ENCODE measurements around the gene LPCAT4. TPM values are rescaled to one million over a fixed set of nuclear protein-coding genes. Genes with fewer than 3 reads are reported as not detected.

Gene LPCAT4
- total RNA-seq, 1 experiment from 2014 or later, result 49.2 TPM

- no peak for DNase-seq
- Histone ChIP-seq H3K36me3 (replicated peaks; ENCODE audit: control insufficient read depth, insufficient read depth, low read length) (peaks cover 3% of the 10 kb centered on the region), H3K27me3 (ENCODE audit: control insufficient read depth, insufficient read depth, low read length) (no peaks in the 10 kb centered on the region; the same call in 1 of the 2 replicates)
Observed at GRCh38 chr15:34336231-34336990, 30.6 kb downstream of the LPCAT4 start.

DNA sequence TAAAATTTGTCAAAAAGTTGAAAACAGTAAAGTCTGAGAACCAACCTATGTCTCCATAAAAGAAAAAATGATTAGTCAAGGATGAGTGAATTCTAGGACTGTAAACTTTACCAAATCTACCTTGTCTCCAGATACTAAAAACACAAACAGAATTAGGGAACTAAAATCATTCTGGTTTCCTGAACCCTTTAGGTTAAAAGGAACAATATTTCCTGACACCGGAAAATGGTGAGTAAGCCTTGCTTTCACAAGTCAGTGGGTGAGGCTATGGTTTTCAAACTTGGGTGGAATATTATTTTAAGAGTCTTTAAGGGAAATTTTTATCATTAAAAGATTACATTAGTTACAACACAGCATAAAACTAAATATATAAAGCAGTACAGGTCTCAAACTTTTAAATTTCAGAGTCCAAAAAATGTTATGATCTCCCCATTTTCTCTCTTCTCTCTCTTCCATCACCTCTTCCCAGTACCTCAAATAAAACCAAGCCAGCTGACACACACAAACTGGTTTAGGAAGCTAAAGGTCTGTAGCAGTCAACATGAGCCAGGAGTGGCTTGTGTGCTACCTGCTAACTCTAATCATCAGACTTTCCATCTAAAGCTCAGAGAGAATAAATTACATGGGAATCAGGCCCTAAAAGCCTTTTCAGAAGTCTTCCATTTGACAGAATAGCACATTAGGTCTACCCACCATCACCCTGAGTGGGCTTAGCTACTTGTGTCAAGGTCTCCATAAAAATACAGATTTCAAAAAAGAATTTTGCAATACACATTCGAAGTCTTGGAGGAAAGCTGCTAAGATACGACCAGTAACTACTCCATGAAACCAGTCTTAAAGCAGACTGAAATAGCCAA, 31.6 kb downstream of the LPCAT4 start:
- H3K27me3 ChIP-seq (ENCODE audit: control insufficient read depth, insufficient read depth, low read length), result no peaks in the 10 kb centered on the region; the same call in 1 of the 2 replicates
- H3K36me3 ChIP-seq (replicated peaks; ENCODE audit: control insufficient read depth, insufficient read depth, low read length), result no peaks in the 10 kb centered on the region
- no peak overlapping the region for H3K4me3 ChIP-seq (ENCODE audit: insufficient read depth, low read depth, low read length)
- no peak for DNase-seq

More at GRCh38 chr15:34336231-34336990, 30.6 kb downstream of the LPCAT4 start:
- peak overlapping the region; percentile 76; the same call in 1 of the 2 replicates for H3K4me3 ChIP-seq (ENCODE audit: insufficient read depth, low read depth, low read length)

DNA sequence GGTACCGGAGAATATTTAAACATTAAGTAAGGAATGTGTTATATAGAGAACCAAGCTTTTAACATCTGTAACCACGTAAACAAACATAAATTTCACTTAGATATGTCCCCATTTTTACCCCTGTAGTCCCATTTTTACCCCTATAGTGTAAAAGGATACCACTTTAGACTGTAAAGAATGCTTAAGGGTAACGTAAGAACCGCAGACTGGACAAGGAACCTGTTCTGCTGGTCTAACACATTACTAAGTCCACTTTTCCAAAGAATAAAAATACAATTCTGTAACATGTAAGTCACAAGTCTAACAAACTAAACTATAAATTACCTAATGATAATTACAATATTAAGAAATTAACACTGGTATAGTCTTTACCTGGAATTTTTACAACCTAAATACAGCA, 32.3 kb downstream of the LPCAT4 start:
- no peaks in the 10 kb centered on the region for H3K36me3 ChIP-seq (replicated peaks; ENCODE audit: control insufficient read depth, insufficient read depth, low read length)
- DNase-seq, result no peak
- no peak overlapping the region for H3K4me3 ChIP-seq (ENCODE audit: insufficient read depth, low read depth, low read length)
- H3K27me3 ChIP-seq (ENCODE audit: control insufficient read depth, insufficient read depth, low read length), result no peaks in the 10 kb centered on the region; the same call in 1 of the 2 replicates

DNA sequence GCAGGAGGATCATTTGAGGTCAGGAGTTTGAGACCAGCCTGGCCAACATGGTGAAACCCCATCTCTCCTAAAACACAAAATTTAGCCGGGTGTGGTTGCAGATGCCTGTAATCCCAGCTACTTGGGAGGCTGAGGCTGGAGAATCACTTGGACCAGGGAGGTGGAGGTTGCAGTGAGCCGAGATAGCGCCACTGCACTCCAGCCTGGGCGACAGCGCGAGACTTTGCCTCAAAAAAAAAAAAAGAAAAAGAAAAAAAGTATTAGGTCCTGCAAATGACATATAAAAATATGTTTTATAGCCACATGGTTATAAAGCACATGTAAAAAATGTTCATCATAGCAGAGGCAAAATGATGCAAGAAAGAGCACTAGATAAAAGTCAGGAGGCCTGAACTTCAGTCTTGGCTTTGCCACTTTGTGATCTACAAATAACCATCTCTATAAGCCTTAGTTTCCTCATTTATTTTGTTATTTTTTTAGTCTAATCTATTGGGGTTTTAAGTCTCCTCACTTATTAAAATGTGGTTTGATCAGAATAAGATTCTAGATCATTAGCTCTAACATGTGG, 34.4 kb downstream of the LPCAT4 start:
- no peak overlapping the region for H3K4me3 ChIP-seq (ENCODE audit: insufficient read depth, low read depth, low read length)
- H3K36me3 ChIP-seq (replicated peaks; ENCODE audit: control insufficient read depth, insufficient read depth, low read length), result no peaks in the 10 kb centered on the region
- DNase-seq, result no peak
- H3K27me3 ChIP-seq (ENCODE audit: control insufficient read depth, insufficient read depth, low read length), result no peaks in the 10 kb centered on the region; the same call in 1 of the 2 replicates

DNA sequence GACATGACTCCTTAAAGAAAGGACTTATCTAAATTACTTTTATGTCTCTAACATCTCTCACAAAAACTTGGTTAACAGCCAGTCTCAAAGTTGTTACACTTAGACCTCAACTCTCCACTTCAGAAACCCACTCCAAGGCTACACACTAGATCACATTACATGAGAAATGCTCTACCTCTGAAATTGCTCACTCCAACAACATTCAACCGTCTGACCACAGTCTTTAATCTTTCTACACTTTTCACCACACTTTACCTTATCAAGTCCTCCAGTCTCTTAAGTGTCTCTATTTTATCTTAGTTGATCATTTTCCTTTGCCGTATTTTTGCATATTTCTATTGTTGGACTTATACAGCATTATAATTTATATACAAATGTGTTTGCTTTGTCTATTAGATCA, 35.2 kb downstream of the LPCAT4 start:
- H3K36me3 ChIP-seq (replicated peaks; ENCODE audit: control insufficient read depth, insufficient read depth, low read length), result no peaks in the 10 kb centered on the region
- no peaks in the 10 kb centered on the region; the same call in 1 of the 2 replicates for H3K27me3 ChIP-seq (ENCODE audit: control insufficient read depth, insufficient read depth, low read length)
- no peak overlapping the region for H3K4me3 ChIP-seq (ENCODE audit: insufficient read depth, low read depth, low read length)
- no peak for DNase-seq

DNA sequence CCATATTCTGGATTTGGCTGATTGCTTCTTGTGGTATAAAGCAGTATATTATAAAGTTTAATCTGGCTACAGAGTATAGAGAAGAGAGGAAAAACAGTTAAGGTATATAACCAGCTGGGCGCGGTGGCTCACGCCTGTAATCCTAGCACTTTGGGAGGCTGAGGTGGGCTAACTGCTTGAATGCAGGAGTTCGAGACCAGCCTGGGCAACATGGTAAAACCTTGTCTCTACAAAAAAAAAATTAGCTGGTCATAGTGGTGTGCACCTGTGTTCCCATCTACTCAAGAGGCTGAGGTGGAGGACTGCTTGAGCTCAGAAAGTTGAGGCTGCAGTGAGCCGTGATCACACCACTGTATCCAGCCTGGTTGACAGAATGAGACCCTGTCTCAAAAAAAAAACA, 36.7 kb downstream of the LPCAT4 start:
- H3K27me3 ChIP-seq (ENCODE audit: control insufficient read depth, insufficient read depth, low read length), result no peaks in the 10 kb centered on the region
- DNase-seq, result no peak
- no peaks in the 10 kb centered on the region for H3K36me3 ChIP-seq (replicated peaks; ENCODE audit: control insufficient read depth, insufficient read depth, low read length)
- H3K4me3 ChIP-seq (ENCODE audit: insufficient read depth, low read depth, low read length), result no peak overlapping the region

DNA sequence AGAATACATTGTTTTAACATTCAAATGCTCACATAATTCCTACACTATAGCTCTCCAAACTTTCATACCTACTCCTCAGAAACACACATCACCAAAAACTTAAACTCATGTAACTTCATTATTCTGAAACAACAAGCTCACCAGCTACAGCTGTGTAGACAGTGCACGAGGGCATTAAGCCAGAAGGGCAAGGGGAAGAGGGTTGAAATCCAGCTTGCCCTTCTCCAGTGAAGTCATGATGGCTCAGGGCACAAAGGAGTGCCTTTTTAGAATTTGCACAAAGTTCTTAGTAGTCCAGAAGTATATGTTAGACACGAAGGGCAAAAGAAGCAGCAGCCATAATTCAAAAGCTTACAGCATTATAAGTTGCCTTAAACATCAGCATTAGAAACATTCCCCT, 38.0 kb downstream of the LPCAT4 start:
- DNase-seq, result no peak
- no peaks in the 10 kb centered on the region for H3K36me3 ChIP-seq (replicated peaks; ENCODE audit: control insufficient read depth, insufficient read depth, low read length)
- H3K4me3 ChIP-seq (ENCODE audit: insufficient read depth, low read depth, low read length), result no peak overlapping the region
- no peaks in the 10 kb centered on the region for H3K27me3 ChIP-seq (ENCODE audit: control insufficient read depth, insufficient read depth, low read length)

- DNase-seq, result no peak
- Histone ChIP-seq H3K27me3 (ENCODE audit: control insufficient read depth, insufficient read depth, low read length) (no peaks in the 10 kb centered on the region), H3K4me3 (ENCODE audit: insufficient read depth, low read depth, low read length) (no peak overlapping the region), H3K36me3 (replicated peaks; ENCODE audit: control insufficient read depth, insufficient read depth, low read length) (no peaks in the 10 kb centered on the region)
Observed at GRCh38 chr15:34327906-34328305, 39.1 kb downstream of the LPCAT4 start.

DNA sequence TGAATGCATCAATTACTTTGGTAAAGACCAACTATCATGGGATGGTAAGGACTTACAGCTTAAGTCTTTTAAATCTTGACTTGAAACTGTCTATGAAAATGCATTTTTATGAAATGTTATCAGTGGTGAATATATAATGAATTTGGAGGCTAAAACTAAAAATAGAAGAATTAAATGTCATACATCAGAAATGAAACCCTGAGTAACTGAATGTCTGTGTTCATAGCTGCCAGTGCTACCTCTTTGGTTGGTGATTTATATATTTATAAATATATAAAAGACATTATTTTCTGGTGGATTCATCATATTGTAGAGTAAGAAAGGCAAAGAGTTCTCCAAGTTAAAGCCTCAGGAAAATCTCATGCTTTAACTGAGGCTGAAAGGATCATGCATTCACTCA, 41.6 kb downstream of the LPCAT4 start:
- no peaks in the 10 kb centered on the region for H3K27me3 ChIP-seq (ENCODE audit: control insufficient read depth, insufficient read depth, low read length)
- DNase-seq, result no peak
- H3K4me3 ChIP-seq (ENCODE audit: insufficient read depth, low read depth, low read length), result no peak overlapping the region
- no peaks in the 10 kb centered on the region for H3K36me3 ChIP-seq (replicated peaks; ENCODE audit: control insufficient read depth, insufficient read depth, low read length)

GRCh38 chr15:34324933-34325332, 42.1 kb downstream of the LPCAT4 start:
- DNase-seq, result no peak
- Histone ChIP-seq H3K27me3 (ENCODE audit: control insufficient read depth, insufficient read depth, low read length) (no peaks in the 10 kb centered on the region), H3K4me3 (ENCODE audit: insufficient read depth, low read depth, low read length) (no peak overlapping the region), H3K36me3 (replicated peaks; ENCODE audit: control insufficient read depth, insufficient read depth, low read length) (no peaks in the 10 kb centered on the region)

GRCh38 chr15:34323217-34323616, 43.8 kb downstream of the LPCAT4 start:
- Histone ChIP-seq H3K27me3 (ENCODE audit: control insufficient read depth, insufficient read depth, low read length) (no peaks in the 10 kb centered on the region), H3K36me3 (replicated peaks; ENCODE audit: control insufficient read depth, insufficient read depth, low read length) (no peaks in the 10 kb centered on the region), H3K4me3 (ENCODE audit: insufficient read depth, low read depth, low read length) (no peak overlapping the region)
- DNase-seq, result no peak

DNA sequence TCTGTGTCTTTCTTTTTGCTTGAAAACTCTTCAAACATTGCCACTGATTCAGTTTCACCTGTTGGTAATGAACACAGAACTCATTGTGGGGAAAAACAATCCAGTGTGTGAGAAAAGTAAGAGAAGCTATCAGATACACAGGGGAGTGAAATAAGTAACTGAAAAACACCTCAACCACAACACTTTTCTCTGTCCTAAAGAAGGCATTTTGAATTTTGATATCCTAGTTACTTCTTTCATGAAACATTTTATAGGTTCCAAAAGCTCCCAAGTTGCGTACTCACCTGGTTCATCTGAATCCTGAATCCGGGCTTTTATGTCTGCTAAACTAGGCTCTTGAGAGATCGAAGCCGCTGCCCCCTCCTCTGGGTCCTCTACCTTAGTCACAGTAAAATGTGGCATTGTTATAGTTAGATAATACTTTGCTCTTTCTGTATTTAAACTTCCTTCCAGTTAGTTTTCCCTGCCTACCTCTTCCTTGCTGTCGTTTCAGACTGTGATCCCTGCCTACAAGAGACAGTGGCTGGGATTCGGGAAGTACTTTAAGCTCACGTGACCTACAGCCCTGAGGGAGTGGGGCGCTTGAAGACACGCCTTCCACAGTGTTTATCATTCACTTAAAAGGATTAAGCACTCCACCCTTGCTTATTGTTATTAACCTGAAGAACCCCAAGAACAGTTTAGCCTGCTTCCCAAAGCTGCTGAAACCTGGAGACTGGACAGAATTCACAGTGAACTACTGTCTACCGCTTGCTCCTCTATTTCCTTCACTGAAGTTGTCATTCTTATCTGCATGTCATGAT, 48.5 kb downstream of the LPCAT4 start:
- H3K4me3 ChIP-seq (ENCODE audit: insufficient read depth, low read depth, low read length), result peak overlapping the region; percentile 29
- H3K36me3 ChIP-seq (replicated peaks; ENCODE audit: control insufficient read depth, insufficient read depth, low read length), result no peaks in the 10 kb centered on the region
- no peaks in the 10 kb centered on the region for H3K27me3 ChIP-seq (ENCODE audit: control insufficient read depth, insufficient read depth, low read length)
- DNase-seq, result peak; percentile 56

DNA sequence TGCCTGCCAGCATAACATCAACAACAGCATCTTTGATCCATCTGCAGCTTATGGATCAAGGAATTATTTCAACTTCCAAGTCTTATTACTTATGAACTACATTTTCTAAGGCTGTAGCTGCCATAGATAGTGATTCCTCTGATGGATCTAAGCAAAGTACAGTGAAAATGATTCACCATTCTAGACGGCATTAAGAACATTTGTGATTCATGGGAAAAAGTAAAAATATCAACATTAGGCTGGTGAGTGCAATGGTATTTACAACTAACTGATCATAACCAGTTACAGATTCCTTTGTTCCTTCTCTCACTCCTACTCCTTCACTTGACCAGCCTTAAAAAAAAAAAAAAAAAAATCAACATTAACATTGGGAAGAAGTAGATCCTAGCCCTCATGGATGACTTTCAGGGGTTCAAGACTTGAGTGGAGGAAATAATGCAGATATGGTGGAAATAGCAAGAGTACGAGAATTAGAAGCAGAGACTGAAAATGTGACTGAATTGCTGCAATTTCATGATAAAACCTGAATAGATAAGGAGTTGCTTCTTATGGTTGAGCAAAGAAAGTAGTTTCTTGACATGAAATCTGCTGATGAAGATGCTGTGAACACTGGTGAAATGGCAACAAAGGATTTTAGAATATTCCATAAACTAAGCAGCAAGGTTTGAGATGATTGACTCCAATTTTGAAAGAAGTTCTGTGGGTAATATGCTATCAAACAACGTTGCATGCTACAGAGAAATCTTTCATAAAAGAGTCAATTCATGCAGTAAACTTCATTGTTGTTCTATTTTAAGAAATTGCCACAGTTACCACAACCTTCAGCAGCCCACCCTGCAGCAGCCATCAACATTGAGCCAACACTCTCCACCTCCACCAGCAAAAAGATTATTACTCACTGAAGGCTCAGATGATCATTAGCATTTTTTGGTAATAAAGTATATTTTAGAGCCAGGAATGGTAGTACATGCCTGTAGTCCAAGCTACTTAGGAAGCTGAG, 52.2 kb downstream of the LPCAT4 start:
- Histone ChIP-seq H3K36me3 (replicated peaks; ENCODE audit: control insufficient read depth, insufficient read depth, low read length) (no peaks in the 10 kb centered on the region), H3K27me3 (ENCODE audit: control insufficient read depth, insufficient read depth, low read length) (no peaks in the 10 kb centered on the region), H3K4me3 (ENCODE audit: insufficient read depth, low read depth, low read length) (no peak overlapping the region)
- DNase-seq, result no peak

All from H7 (cell line).